ENCODE data around the gene CCDC34.

GRCh38 chr11:27295928-27296327 is 67.1 kb downstream of the CCDC34 start:
- TF ChIP-seq, protein P1, sequence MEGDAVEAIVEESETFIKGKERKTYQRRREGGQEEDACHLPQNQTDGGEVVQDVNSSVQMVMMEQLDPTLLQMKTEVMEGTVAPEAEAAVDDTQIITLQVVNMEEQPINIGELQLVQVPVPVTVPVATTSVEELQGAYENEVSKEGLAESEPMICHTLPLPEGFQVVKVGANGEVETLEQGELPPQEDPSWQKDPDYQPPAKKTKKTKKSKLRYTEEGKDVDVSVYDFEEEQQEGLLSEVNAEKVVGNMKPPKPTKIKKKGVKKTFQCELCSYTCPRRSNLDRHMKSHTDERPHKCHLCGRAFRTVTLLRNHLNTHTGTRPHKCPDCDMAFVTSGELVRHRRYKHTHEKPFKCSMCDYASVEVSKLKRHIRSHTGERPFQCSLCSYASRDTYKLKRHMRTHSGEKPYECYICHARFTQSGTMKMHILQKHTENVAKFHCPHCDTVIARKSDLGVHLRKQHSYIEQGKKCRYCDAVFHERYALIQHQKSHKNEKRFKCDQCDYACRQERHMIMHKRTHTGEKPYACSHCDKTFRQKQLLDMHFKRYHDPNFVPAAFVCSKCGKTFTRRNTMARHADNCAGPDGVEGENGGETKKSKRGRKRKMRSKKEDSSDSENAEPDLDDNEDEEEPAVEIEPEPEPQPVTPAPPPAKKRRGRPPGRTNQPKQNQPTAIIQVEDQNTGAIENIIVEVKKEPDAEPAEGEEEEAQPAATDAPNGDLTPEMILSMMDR (IDR thresholded peaks at IDR 0.05), result no peak
- no peak for TF ChIP-seq POLR2A (IDR thresholded peaks at IDR 0.05)

Data from testis (tissue), 2 donors.